Fibroblast of the conjunctiva (primary cell): ENCODE results near the gene RNFT2.

Source experiments
- DNase-seq: peaks from one replicate; pipeline ENCODE4 v3.0.0-alpha.2; 2010; ENCODE audit warnings: low read depth

Gene RNFT2

DNA sequence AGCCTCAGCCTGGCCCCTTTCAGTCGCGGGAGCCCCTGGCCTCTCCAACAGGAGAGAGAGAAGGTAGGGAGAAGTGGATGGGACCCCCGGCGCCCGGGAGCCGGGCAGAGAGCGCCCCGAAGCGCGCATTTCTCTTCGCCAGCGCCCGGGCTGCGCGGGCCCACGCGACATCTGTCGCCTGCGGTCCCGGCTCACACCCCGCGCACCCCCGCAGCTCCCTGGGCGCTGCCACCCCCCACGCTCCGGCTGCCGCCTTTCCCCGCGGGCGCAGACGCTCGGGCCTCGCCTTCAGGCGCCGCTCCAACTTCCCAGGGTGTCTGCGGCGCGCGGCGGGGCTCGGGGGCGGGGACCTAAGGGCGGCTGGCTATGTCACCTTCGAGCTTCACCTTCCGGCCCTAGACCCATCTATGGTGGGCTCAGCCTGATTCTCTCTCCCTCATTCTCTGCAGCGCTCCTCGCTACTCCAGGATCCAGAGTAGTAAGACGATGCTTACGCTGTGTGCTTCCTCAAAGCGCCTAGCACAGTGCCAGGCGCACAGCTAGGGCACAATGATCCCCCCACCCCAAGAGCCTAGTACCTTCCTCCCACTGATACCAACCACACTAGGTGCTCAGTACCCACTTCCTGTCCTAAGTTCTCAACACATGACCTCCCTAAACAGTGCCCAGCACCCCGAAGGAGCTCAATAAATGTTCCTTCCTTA, 141.5 kb downstream of the RNFT2 start:
- no peak for DNase-seq

GRCh38 chr12:116880213-116880816, 142.2 kb downstream of the RNFT2 start:
- DNase-seq, result no peak

- DNase-seq, result no peak
Observed at GRCh38 chr12:116880817-116881324, 142.8 kb downstream of the RNFT2 start.

DNA sequence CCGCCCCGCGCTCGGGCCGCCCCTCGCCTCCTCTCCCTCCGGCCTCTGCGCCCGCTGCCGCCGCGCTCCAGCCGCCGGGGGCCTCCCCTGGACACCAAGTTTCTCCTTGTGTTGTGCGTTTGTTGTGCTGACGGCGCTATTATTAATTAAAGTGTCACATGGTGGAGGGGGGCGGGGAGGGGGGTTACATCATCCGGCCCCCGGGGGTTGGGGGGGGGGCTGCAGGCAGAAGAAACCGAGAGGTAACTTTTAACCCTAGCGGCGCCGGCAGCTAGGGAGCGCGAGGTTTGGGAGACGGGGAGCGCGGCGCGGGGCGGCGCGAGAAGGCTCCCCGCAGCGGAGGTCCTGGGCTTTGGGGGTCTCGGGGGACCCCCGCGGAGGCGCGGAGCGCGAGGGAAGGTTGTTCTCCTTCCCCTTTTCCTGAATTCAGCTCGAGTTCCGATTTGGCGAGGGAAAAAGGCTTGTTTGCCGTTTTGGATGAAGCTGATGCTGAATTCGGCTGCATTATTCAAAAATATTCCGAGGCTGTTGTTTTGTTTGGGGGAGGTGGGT, 143.3 kb downstream of the RNFT2 start, which contains the start of gene HRK:
HRK (minus strand) TSS at position 117 of the 552 bp plus-strand sequence. CDS start 134 bp downstream, outside the sequence.
- DNase-seq, result no peak

DNA sequence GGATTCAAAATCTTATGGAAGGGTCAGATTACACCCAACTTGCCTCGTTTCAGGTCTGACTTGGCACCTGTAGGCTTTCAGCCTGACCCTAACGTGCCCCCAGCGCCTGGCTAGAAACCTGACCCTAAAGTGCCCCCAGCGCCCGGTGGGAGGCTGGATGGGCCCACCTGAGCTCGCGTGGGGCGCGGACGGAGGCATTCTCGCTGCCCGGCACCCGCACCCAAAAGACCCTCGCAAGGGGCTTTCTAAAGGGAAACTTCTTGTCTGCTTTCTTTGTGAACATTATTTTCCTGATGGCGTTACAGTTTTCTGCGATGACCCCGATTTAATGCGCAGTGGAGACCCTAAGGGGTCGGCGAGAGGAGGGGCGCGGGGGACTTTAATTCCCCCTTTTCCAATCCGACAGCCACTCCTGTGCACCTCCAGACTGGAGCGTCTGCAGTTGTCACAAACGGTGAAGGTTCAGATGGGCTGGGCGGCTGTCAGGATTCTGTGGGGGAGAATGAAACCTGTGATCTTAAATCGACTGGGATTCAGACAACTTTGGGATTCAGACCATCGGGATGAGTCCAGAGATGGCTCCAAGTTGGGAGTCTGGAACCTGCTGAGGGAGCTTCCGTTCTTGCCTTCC, 143.9 kb downstream of the RNFT2 start:
- DNase-seq, result no peak

- no peak for DNase-seq
Observed at GRCh38 chr12:116882742-116883141, 144.6 kb downstream of the RNFT2 start.

DNA sequence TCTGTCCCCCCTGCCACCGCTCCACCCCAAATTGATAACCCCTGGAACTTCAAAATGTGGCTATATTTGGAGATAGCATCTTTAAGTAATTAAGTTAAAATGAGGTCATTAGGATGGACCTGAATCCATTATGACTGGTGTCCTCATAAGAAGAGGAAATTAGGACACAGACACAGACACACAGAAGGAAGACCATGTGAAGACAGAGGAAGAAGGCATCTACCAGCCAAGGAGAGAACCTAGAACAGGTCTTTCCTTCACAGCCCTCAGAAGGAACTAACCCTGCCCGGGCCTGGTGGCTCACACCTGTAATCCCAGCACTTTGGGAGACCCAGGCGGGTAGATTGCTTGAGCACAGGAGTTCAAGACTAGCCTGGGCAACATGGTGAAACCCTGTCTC, 146.8 kb downstream of the RNFT2 start:
- DNase-seq, result no peak

DNA sequence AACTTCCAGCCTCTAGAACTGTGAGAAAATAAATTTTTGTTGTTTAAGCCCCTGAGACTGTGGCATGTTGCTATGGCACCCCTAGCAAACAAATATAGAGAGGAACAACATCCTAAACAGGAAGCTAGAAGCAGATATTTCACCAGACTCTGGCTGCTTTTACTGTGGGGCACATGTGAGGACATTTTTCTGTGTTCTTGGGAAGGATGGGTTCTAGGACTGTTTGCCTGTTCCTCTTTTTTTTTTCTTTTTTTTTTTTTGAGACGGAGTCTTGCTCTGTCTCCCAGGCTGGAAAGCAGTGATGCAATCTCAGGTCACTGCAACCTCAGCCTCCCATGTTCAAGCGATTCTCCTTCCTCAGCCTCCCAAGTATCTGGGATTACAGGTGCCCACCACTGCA, 147.4 kb downstream of the RNFT2 start:
- no peak for DNase-seq

DNA sequence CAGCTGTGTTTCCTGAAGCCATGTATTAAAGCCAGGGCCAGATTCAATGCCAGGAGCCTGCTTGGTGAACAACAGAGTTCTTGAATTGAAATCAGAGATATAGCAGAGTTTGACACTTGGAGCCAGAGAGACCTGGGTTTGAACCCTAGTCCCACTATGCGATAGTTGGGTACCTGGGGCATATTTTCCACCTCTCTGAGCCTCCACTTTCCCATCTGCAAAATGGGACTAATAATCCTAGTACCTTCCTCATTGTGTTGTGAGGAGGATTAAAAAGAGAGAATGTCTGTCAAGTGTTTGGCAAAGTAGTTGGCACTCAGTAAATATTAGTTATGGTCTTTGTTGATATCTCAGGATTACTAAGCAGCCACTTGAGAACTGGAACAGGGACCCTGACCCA, 149.1 kb downstream of the RNFT2 start:
- DNase-seq, result no peak

DNA sequence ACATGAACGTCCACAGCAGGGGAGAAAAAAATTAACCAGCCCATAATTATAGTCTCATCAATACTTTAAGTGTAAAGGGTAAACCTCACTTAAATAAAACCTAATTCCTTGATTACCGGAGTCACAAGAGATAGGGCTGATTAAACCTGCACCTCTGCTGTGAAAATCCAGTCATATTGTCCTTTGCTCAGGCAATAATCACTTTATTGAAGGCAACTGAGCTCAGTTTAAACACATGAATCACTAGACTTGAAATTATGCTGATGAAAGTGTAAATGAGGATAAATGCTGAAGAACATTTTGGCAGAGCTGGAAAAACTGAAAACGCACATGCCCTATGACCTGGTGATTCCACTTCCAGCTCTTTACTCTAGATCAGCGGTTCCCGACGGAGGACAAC, 149.8 kb downstream of the RNFT2 start:
- no peak for DNase-seq

GRCh38 chr12:116890330-116890729, 152.2 kb downstream of the RNFT2 start:
- no peak for DNase-seq

DNA sequence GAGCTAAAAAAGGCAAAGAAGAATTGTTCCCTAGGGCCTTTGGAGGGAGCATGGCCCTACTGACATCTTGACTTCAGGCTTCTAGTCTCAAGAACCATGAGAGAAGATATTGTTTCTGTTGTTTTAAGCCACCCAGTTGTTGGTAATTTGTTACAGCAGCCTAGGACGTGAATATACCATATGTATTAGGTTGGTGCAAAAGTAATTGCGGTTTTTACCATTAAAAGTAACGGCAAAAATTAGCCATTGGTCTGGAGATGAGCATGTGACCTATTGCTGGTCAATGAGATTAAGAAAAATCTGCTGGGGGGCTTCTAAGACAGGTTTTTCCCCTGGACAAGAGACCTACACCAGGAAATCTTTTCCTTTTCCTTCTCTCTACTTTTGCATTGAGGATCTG, 152.9 kb downstream of the RNFT2 start:
- no peak for DNase-seq

GRCh38 chr12:116892349-116893140, 154.4 kb downstream of the RNFT2 start:
- no peak for DNase-seq

GRCh38 chr12:116894913-116895312, 156.8 kb downstream of the RNFT2 start:
- no peak for DNase-seq

DNA sequence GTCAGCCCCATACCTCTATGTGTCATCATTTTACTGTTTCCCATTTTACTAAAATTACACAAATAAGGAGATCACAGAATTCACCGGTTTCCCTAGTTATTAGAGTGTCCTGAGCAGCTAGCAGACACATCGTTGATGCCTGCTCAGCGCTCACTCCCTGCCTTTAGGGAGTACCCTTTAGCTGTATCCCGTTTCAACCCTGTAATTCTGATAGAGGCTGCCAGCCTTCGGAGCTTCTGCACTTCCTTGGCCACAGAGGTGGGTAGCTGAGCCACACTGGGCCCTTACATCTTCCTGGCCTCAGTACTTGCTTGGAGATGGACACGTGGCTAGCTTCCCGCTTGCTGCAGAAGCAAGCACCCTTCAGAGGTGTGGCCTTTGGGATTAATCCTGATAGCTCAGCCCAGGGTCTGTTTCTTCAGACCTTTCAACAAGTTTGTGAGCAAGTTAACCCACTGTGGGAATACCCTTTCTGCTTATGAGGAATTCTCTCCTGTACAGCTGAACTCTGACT, 158.4 kb downstream of the RNFT2 start:
- DNase-seq, result no peak

- no peak for DNase-seq
Observed at GRCh38 chr12:116897476-116897875, 159.4 kb downstream of the RNFT2 start.

- DNase-seq, result no peak
Observed at GRCh38 chr12:116898669-116899068, 160.6 kb downstream of the RNFT2 start.

DNA sequence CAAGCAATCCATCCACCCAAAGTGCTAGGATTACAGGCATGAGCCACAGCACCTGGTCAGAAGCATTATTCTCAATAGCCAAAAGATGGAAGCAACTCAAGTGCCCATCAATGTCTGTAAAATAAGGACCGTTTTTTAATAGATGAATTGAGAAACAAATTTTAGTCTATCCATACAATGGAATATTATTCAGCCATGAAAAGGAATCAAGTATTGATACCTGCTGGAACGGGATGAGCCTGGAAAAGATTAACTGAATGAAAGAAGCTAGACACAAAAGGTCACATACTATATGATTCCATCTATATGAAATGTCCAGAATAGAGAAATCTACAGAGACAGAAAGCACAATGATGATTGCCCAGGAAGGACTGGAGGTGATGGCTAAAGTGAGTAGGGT, 163.5 kb downstream of the RNFT2 start:
- DNase-seq, result no peak
